Gastroesophageal sphincter (tissue), 4 donors: Measurements from ENCODE around the gene RPAP2. TPM values are rescaled to one million over a fixed set of nuclear protein-coding genes. Genes with fewer than 3 reads are reported as not detected.
"Not testable (repeated sequence)": the region's sequence is repeated elsewhere in the genome, so short reads cannot be mapped to it uniquely, and the experiment has no call there.

Experiments used
- ATAC-seq: fragments of 150-250 bp; one replicate; pipeline ENCODE4 v1.9.1; 2016; ENCODE audit warnings: mild to moderate bottlenecking, moderate library complexity
- H3K27ac ChIP-seq, 4 donors: fragments of 200-600 bp; sonication (generic) in 3 of 4; 1 replicate in 3 of 4; 2 replicates in 1 of 4; pipeline ENCODE4 v1.5.1; 2016 to 2019
- H3K27me3 ChIP-seq: fragments of 200-600 bp; sonication (generic); one replicate; pipeline ENCODE4 v1.5.1; 2019
- H3K36me3 ChIP-seq, 2 donors: fragments of 200-600 bp; sonication (generic); one replicate each; pipeline ENCODE4 v1.5.1; 2019; ENCODE audit warnings: control low read depth in 1 of 2
- H3K4me1 ChIP-seq, 3 donors: fragments of 200-600 bp; sonication (generic); 1 replicate in 2 of 3; 2 replicates in 1 of 3; pipeline ENCODE4 v1.5.1; 2016 to 2019; ENCODE audit warnings: control low read depth in 2 of 3
- H3K4me3 ChIP-seq, 2 donors: fragments of 200-600 bp; sonication (generic); one replicate each; pipeline ENCODE4 v1.5.1; 2019; ENCODE audit warnings: mild to moderate bottlenecking in 1 of 2, moderate library complexity in 1 of 2
- H3K9me3 ChIP-seq, 3 donors: fragments of 200-600 bp; sonication (generic); one replicate each; pipeline ENCODE4 v1.5.1; 2017 to 2019; ENCODE audit warnings: control low read depth in 2 of 3
- CTCF ChIP-seq, 4 experiments: fragments of 200-600 bp in 2 of 4; fragments of 450-650 bp in 2 of 4; sonication (generic) in 1 of 4; IDR thresholded peaks; one replicate each; pipeline ENCODE4 v1.5.1; 2017 to 2019; ENCODE audit warnings: antibody characterized with exemption in 4 of 4, mild to moderate bottlenecking in 2 of 4, moderate library complexity in 2 of 4
- EP300 ChIP-seq: sonication (generic); formaldehyde crosslinking; IDR thresholded peaks from one replicate; pipeline ENCODE4 v1.6.1; 2017; ENCODE audit warnings: antibody characterized with exemption, mild to moderate bottlenecking
- POLR2A ChIP-seq, 2 donors: fragments of 450-650 bp; IDR thresholded peaks; one replicate each; pipeline ENCODE4 v1.6.1; 2017; ENCODE audit warnings: antibody characterized with exemption in 2 of 2, mild to moderate bottlenecking in 2 of 2, moderate library complexity in 1 of 2
- POLR2AphosphoS5 ChIP-seq: sonication (generic); formaldehyde crosslinking; IDR thresholded peaks from one replicate; pipeline ENCODE4 v1.6.1; 2017; ENCODE audit warnings: antibody characterized with exemption
- WGBS, 2 donors: methylation state at CpG; one replicate each; pipeline ENCODE4 v1.1.5; 2018; ENCODE audit warnings: low coverage in 1 of 2; 5-methylcytosine and 5-hydroxymethylcytosine counted together
- total RNA-seq, 4 donors: library from RNA; depleted of rRNA; stranded (reverse); fragments of >200 nt; gene quantifications; one replicate each; pipeline ENCODE4 v1.1.0, GENCODE V29; 2016

Gene RPAP2
- total RNA-seq, 4 donors from 2014 or later: 16.8 to 31.8 (median 18.8) TPM

DNA sequence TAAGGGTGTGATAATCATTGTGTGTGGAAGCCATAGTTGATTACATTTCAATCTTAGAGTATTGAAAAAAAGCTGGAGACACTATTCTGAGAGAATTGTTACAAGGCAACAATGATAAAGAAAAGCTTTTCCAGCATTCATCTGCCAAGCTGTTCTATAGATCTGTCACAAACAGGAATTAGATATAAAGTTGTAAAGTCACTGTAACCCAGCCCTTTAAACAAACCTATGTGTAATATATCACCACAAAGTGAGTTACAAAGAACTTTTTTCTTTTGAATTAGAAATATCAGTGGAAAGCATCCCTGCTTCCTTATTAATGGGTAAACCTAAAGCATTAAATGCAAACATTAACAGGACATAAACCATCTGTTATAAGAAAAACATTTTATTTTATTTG lies 55.4 kb downstream of the RPAP2 start:
- Histone ChIP-seq H3K9me3 (peaks cover 0 to 11% (median 0%) of the 10 kb centered on the region in 3 donors), H3K36me3 (peaks cover 8 to 94% of the 10 kb centered on the region in 2 donors), H3K4me3 (no peak overlapping the region), H3K4me1 (no peaks in the 10 kb centered on the region), H3K27me3 (no peaks in the 10 kb centered on the region), H3K27ac (no peak overlapping the region)
- TF ChIP-seq POLR2AphosphoS5 (no peak), EP300 (no peak), POLR2A (IDR thresholded peaks at IDR 0.05) (no peak), CTCF (IDR thresholded peaks at IDR 0.05) (no peak)
- no peak for ATAC-seq

- Histone ChIP-seq H3K9me3 (peaks cover 0 to 10% (median 0%) of the 10 kb centered on the region in 3 donors), H3K4me3 (no peak overlapping the region), H3K27me3 (no peaks in the 10 kb centered on the region), H3K4me1 (no peaks in the 10 kb centered on the region), H3K36me3 (peaks cover 8 to 82% of the 10 kb centered on the region in 2 donors), H3K27ac (no peak overlapping the region)
- no peak for ATAC-seq
- TF ChIP-seq POLR2A (IDR thresholded peaks at IDR 0.05) (no peak), CTCF (IDR thresholded peaks at IDR 0.05) (no peak), EP300 (no peak), POLR2AphosphoS5 (no peak)
These were observed 58.1 kb downstream of the RPAP2 start for GRCh38 chr1:92356956-92357355.

GRCh38 chr1:92359382-92359781 lies 60.5 kb downstream of the RPAP2 start:
- peaks cover 0 to 81% of the 10 kb centered on the region in 2 donors for H3K36me3 ChIP-seq
- not testable (repeated sequence) for H3K9me3 ChIP-seq, H3K27ac ChIP-seq, ATAC-seq, H3K4me3 ChIP-seq, H3K4me1 ChIP-seq, H3K27me3 ChIP-seq
- 97 to 100% methylated on average over 3 to 10 of the region's 10 CpGs for WGBS, 2 donors

GRCh38 chr1:92359986-92360385 lies 61.1 kb downstream of the RPAP2 start:
- WGBS, 2 donors: 88 to 100% methylated on average over 2 of the region's 2 CpGs
- no peak for ATAC-seq
- Histone ChIP-seq H3K4me3 (no peak overlapping the region), H3K27me3 (no peaks in the 10 kb centered on the region), H3K27ac (no peak overlapping the region), H3K4me1 (no peaks in the 10 kb centered on the region), H3K36me3 (peaks cover 0 to 81% of the 10 kb centered on the region in 2 donors), H3K9me3 (no peaks in the 10 kb centered on the region)
- TF ChIP-seq POLR2AphosphoS5: no peak

DNA sequence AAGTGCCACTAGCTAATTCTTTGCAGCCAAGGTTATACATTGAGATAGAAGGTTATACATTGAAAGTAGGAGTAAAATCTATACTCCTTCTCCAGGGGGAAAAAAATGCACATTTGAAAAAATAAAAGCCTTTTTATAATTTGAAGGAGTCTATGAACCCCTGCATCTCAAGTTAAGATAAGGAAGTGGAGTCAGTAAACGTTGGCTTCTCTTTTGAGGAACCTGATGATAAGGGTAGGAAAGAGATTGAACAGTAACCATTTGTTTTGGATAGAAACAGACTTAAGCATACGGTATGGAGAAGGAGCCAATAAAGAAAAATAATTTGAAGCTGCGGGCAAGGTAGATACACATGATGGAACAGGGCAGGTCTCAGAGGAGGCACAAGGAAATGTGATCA lies 64.1 kb downstream of the RPAP2 start:
- Histone ChIP-seq H3K4me1 (no peaks in the 10 kb centered on the region), H3K27me3 (no peaks in the 10 kb centered on the region), H3K9me3 (no peaks in the 10 kb centered on the region), H3K4me3 (no peak overlapping the region), H3K36me3 (peaks cover 0 to 74% of the 10 kb centered on the region in 2 donors), H3K27ac (no peak overlapping the region)
- no peak for ATAC-seq
- 51 to 85% methylated on average over 3 of the region's 3 CpGs for WGBS, 2 donors
- TF ChIP-seq POLR2AphosphoS5 (no peak), CTCF (IDR thresholded peaks at IDR 0.05) (no peak), POLR2A (IDR thresholded peaks at IDR 0.05) (no peak), EP300 (no peak)

DNA sequence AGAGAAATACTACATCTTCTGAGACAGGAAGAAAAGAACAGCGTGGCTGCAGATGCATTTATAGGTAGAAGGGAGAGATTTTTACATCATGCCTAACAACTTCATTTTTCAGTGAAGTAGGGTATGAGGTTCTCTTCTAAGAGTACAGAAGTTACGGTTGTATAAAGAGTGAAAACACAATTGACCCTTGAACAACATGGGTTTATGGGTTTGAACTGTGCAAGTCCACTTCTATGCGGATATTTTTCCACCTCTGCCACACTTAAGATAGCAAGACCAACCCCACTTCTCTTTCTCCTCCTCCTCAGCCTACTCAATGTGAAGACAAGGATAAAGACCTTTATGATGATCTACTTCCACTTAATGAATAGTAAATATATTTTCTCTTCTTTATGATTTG lies 64.5 kb downstream of the RPAP2 start:
- Histone ChIP-seq H3K27me3 (no peaks in the 10 kb centered on the region), H3K4me1 (no peaks in the 10 kb centered on the region), H3K36me3 (peaks cover 0 to 74% of the 10 kb centered on the region in 2 donors), H3K4me3 (no peak overlapping the region), H3K27ac (no peak overlapping the region), H3K9me3 (no peaks in the 10 kb centered on the region)
- ATAC-seq: no peak
- TF ChIP-seq CTCF (IDR thresholded peaks at IDR 0.05) (no peak), EP300 (no peak), POLR2A (IDR thresholded peaks at IDR 0.05) (no peak), POLR2AphosphoS5 (no peak)
- 95 to 96% methylated on average over 3 of the region's 3 CpGs for WGBS, 2 donors
